HG02970 (cell line): ENCODE results near the gene C4orf50.
"Not testable (repeated sequence)": the region's sequence is repeated elsewhere in the genome, so short reads cannot be mapped to it uniquely, and the experiment has no call there.

ENCODE experiments used
- ATAC-seq: cut with Tn5 transposase; IDR thresholded peaks from one replicate; pipeline ENCODE4 v1.9.1; 2021; ENCODE audit warnings: mild to moderate bottlenecking, moderate library complexity, moderate number of reproducible peaks; ENCODE audit not compliant: unreplicated experiment, low FRiP score

C4orf50 gene

GRCh38 chr4:5954056-5954760 is 64.0 kb downstream of the C4orf50 start:
- no peak for ATAC-seq

DNA sequence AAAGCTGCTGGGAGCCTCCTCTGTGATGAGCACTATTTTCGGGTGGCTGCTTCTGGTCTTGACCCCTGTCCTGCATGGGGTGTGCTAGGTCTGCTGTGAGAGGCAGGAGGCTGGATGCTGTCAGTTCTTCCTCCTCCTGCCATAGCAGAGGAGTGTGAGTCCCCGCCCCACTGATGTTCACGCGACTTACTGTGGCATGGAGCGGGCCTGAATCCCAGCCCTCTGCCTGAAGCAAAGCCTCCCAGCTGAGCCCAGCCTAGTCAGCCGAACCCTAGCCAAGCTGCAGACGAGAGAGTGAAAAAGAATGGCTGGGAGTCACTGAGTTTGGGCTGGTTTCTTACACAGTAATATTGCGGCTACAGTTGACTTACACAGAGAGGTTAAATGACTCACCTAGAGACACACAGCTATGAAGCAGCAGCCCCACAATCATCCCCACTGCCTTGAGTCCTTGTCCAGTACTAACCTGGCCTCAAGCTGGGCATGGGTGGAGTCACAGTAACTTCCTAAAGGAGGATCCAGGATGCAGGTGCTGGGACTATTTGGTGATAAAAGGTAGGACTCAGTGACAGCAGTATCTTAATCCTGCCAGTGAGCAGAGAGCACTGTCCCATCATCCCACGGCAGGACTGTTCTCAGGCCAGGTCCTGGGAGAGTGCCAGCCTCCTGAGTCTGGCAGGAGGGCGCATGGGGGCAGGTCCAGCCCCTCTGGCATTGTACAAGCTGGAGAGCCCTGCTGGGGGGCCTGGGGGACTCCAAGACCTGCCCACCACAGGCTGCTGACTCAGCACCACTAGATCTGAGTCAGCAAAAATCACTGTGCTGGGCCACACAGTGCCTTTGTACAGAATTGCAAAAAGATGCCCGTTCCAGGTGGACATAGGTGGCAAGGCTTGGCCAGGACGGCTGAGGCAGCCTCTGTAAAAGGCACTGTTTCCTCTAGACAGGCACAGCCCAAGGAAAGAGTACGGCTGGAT is 65.0 kb downstream of the C4orf50 start:
- no peak for ATAC-seq

GRCh38 chr4:5952286-5952974 is 65.8 kb downstream of the C4orf50 start:
- no peak for ATAC-seq

GRCh38 chr4:5946653-5947052 is 71.6 kb downstream of the C4orf50 start:
- ATAC-seq: not testable (repeated sequence)

- no peak for ATAC-seq
Measured at GRCh38 chr4:5945936-5946335, 72.3 kb downstream of the C4orf50 start.

DNA sequence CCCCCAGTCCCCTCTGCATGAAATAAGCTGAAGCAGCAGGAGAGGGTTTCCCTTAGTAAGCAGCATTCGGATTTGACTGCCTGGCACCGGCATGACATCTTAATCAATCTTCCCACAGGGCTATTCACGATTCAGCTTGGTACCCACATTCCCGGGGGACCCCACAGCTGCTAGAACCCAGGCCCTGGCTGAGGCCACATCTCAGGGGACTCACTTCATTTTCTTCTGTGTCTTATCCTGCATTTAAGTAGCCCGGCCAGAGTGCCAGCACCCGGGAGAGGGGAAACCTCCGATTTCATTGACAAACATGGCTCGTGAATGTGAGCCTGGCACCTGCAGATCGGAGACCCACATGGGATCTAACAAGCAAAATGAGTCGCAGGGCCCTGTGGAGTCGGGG is 73.1 kb downstream of the C4orf50 start:
- no peak for ATAC-seq

GRCh38 chr4:5943561-5943960 is 74.7 kb downstream of the C4orf50 start:
- ATAC-seq: no peak

DNA sequence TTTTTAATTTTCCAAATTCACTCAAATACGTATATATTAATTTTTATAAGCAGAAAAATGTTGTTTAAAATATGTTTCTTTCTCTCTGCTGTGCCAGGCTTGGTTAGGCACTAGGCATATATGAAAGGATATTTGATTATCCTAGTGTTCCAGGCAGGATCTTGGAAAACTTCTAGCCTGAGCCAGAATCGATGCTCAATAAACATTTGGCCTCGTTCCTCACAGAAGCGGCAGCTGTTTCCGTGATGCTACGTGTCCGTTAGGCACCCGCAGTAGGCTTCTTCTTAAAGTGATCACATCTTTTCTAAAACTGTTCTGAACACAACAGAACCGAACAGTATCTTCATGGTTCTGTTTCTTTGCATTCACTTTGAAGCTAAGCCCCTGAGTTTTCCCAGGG is 75.3 kb downstream of the C4orf50 start:
- no peak for ATAC-seq

GRCh38 chr4:5941601-5942000 is 76.6 kb downstream of the C4orf50 start:
- ATAC-seq: no peak

DNA sequence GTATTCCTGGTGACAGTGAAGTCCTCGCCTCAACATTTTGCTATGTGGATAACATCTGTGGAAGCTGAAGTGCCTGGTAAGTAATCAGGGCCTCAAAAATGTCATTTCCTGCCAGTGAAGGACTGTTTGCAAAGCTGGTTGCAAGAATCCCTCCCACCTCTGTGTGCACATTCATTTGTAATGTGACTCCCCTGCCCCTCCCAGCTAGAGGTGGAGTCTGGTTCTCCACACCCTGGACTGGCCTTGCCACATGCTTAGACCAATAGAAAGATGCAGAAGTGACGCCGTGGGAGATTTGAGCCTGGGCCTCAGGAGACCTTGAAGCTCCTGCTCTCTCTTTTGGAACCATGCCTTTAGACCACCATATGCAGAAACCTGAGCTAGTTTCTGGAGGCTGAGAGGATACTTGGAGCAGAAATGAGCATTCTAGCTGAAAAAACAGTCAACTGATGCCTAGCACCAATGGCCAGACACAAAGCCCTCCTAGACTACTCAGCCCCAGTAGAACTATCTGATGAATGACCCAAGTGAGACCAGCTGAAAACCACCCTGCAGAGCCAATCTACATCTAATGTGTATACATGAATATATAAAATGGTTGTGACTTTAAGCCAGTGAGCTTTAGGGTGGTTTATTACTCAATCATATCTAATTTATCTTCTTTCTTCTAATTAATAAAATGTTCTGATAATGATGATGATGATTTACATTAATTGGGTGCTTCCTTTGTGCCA is 77.6 kb downstream of the C4orf50 start:
- ATAC-seq: no peak

- no peak for ATAC-seq
Measured at GRCh38 chr4:5933996-5934831, 84.0 kb downstream of the C4orf50 start.

DNA sequence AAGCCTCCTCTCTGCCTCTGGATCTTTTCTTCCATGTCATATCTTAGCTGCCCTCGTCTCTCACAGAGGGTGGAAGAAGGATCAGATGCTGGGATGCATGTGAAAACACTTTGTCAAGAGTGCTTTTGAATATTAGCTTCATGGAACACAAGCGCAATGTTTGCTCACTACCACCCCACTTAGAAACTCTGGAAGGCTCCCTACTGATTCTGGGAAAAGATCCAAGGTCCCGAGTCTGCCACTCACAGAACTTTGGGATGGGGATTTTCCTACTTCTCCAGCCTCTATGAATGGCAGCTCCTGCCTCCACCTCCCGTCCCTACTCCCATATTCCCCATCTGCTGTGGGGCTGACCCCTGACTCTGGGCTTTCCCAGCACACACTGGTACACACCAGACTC is 85.1 kb downstream of the C4orf50 start:
- ATAC-seq: no peak

- ATAC-seq: no peak
Measured at GRCh38 chr4:5932035-5932568, 86.1 kb downstream of the C4orf50 start.

DNA sequence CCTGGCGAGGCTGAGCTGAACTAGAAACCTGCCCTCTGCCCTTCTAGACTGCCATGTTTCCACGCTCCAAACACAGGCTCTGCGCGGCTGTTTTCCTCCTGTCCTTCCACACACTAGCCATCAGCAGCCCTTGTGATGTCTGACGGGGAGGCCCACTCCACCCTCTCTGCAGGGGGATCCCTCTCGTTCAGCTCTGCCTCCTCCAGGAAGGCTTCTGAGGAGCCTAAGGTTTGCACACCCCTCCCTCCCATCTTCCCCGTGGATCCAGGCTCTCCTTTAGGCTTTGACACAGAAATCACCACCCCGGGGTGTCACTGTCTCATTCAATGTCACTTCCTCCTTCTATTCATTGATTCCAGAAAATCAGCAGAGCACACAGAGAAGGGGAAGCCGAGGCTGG is 86.7 kb downstream of the C4orf50 start:
- ATAC-seq: no peak

DNA sequence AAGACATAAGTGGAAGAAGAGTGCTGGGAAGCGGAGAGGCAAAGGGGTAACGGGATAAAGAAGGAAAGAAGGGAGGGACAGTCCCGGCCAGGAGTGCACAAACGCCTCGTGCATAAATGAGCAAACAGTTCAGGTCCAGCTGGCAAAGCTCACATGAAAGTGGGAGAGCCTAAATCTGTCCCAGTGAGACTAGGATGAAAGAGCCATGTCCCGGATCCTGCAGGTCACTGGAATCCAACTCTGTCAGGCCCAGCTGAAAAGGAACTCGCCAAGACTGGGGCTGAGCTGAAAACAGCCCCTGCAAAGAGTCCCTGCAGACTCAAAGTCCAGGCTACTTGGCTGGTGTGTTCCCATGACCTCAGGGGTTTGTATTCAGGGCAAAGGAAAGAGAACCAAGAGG is 87.4 kb downstream of the C4orf50 start:
- no peak for ATAC-seq

DNA sequence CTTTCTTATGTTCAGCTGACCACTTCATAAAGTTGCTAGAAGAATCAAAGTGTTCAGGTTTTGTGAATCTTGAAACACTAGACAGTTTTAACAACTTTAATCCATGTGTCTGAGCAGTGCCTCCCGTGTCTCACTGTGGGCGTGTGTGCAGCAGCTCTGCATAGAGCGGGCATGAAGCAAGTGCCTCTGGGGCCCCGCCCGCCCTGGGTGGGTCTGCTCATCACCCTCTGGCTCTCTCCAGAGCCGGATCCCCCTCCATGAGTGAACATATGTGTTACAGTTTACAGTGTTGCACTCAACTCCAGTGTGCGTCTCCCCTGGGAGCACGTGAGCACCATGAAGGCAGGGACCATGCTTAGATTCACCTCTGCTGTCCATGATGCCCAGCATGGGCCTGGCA is 87.8 kb downstream of the C4orf50 start:
- ATAC-seq: no peak

GRCh38 chr4:5928844-5929420 is 89.3 kb downstream of the C4orf50 start:
- ATAC-seq: no peak

GRCh38 chr4:5928274-5928673 is 90.0 kb downstream of the C4orf50 start:
- no peak for ATAC-seq

GRCh38 chr4:5927747-5928146 is 90.5 kb downstream of the C4orf50 start:
- ATAC-seq: no peak
